Upper lobe of right lung (tissue), 1 donor: Measurements from ENCODE around the gene TMEM203. TPM values are rescaled to one million over a fixed set of nuclear protein-coding genes. Genes with fewer than 3 reads are reported as not detected.
A peak's percentile ranks its signal among the peaks of the same experiment; 100 is the strongest.

Source experiments
- ATAC-seq: fragments of 200-7000 bp; cut with Tn5 transposase; one replicate; pipeline ENCODE4 v1.9.1; 2020; ENCODE audit warnings: mild to moderate bottlenecking, moderate library complexity
- DNase-seq: peaks from one replicate; pipeline ENCODE4 v3.0.0-alpha.2; 2020
- H3K27ac ChIP-seq: fragments of 200-600 bp; one replicate; pipeline ENCODE4 v1.8.0; 2022
- H3K27me3 ChIP-seq: fragments of 200-600 bp; one replicate; pipeline ENCODE4 v1.8.0; 2022; ENCODE audit warnings: mild to moderate bottlenecking
- H3K36me3 ChIP-seq: fragments of 200-600 bp; one replicate; pipeline ENCODE4 v1.8.0; 2022
- H3K4me1 ChIP-seq: fragments of 200-600 bp; one replicate; pipeline ENCODE4 v1.8.0; 2022
- H3K4me3 ChIP-seq: fragments of 200-600 bp; one replicate; pipeline ENCODE4 v1.8.0; 2022; ENCODE audit warnings: mild to moderate bottlenecking
- H3K9me3 ChIP-seq: fragments of 200-600 bp; one replicate; pipeline ENCODE4 v1.8.0; 2022
- intact Hi-C: fragments of 100-400 bp; cut with DNase I; formaldehyde crosslinking; loops from one replicate; pipeline ENCODE4 v1.11.0; 2022
- total RNA-seq: library from RNA; stranded (reverse); fragmentation: NEBNext Ultra II Directional; extraction: Animal tissue kit (Norgen Biotek cat#: 25700); gene quantifications from one replicate; pipeline ENCODE4 v1.2.1, GENCODE V29; 2021
- TF ChIP-seq, protein P1 (sequence below): fragments of 200-600 bp; IDR thresholded peaks from one replicate; pipeline ENCODE4 v1.8.0; 2022; ENCODE audit warnings: antibody characterized with exemption
- donor health status: DM: no; HTN: yes; CAD: no; lungs with severe emphysema.

TMEM203 gene
- total RNA-seq, 1 donor from 2014 or later = 28.7 TPM

GRCh38 chr9:137227054-137227852 lies 21.8 kb upstream of the TMEM203 start, which contains the start of gene RNF224:
RNF224 (plus strand) TSS chr9:137227502; CDS start chr9:137228336, 834 bp downstream.
- peak; percentile 93 for DNase-seq
- intact Hi-C loops = loop anchor here (5.0 kb wide), 1 partner anchor 110 kb away; no protein-coding TSS in a partner anchor
- H3K4me1 ChIP-seq = peaks cover 14% of the 10 kb centered on the region
- H3K4me3 ChIP-seq = no peak within 1 kb of the TSS
- TF ChIP-seq, protein P1, sequence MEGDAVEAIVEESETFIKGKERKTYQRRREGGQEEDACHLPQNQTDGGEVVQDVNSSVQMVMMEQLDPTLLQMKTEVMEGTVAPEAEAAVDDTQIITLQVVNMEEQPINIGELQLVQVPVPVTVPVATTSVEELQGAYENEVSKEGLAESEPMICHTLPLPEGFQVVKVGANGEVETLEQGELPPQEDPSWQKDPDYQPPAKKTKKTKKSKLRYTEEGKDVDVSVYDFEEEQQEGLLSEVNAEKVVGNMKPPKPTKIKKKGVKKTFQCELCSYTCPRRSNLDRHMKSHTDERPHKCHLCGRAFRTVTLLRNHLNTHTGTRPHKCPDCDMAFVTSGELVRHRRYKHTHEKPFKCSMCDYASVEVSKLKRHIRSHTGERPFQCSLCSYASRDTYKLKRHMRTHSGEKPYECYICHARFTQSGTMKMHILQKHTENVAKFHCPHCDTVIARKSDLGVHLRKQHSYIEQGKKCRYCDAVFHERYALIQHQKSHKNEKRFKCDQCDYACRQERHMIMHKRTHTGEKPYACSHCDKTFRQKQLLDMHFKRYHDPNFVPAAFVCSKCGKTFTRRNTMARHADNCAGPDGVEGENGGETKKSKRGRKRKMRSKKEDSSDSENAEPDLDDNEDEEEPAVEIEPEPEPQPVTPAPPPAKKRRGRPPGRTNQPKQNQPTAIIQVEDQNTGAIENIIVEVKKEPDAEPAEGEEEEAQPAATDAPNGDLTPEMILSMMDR = peak; percentile 90
- no peaks in the 10 kb centered on the region for H3K36me3 ChIP-seq
- peak; percentile 68 for ATAC-seq
- no peaks in the 10 kb centered on the region for H3K9me3 ChIP-seq
- H3K27me3 ChIP-seq = peaks cover 40% of the 10 kb centered on the region
- peak within 1 kb of the TSS; percentile 82 for H3K27ac ChIP-seq

- no peak for DNase-seq
- peak; percentile 6 for ATAC-seq
- TF ChIP-seq, protein P1 = no peak
- peaks cover 14% of the 10 kb centered on the region for H3K4me1 ChIP-seq
- peak overlapping the region; percentile 82 for H3K27ac ChIP-seq
- peaks cover 34% of the 10 kb centered on the region for H3K27me3 ChIP-seq
- H3K36me3 ChIP-seq = no peaks in the 10 kb centered on the region
- H3K9me3 ChIP-seq = no peaks in the 10 kb centered on the region
- intact Hi-C loops = loop anchor here (5.0 kb wide), 1 partner anchor 109 kb away; no protein-coding TSS in a partner anchor
- no peak overlapping the region for H3K4me3 ChIP-seq
Measured at GRCh38 chr9:137226338-137227053, 21.0 kb upstream of the TMEM203 start.

- no peaks in the 10 kb centered on the region for H3K9me3 ChIP-seq
- H3K36me3 ChIP-seq = no peaks in the 10 kb centered on the region
- intact Hi-C loops = loop anchor here (5.0 kb wide), 1 partner anchor 109 kb away; no protein-coding TSS in a partner anchor
- H3K4me3 ChIP-seq = no peak overlapping the region
- TF ChIP-seq, protein P1 = no peak
- H3K27ac ChIP-seq = peak overlapping the region; percentile 82
- no peak for ATAC-seq
- H3K27me3 ChIP-seq = peaks cover 27% of the 10 kb centered on the region
- no peak for DNase-seq
- H3K4me1 ChIP-seq = peaks cover 14% of the 10 kb centered on the region
Measured at GRCh38 chr9:137225699-137226331, 20.4 kb upstream of the TMEM203 start.

- Histone ChIP-seq H3K9me3 (no peaks in the 10 kb centered on the region), H3K36me3 (no peaks in the 10 kb centered on the region), H3K27ac (peak within 1 kb of the TSS; percentile 94), H3K4me1 (peaks cover 14% of the 10 kb centered on the region), H3K4me3 (peak within 1 kb of the TSS; percentile 81), H3K27me3 (peaks cover 21% of the 10 kb centered on the region)
- intact Hi-C loops = loop anchor here (5.0 kb wide), 1 partner anchor 108 kb away; no protein-coding TSS in a partner anchor
- TF ChIP-seq, protein P1 = no peak
- ATAC-seq = no peak
- DNase-seq = no peak
Measured at GRCh38 chr9:137224830-137225694, 19.6 kb upstream of the TMEM203 start, which contains the start of gene CYSRT1. CYSRT1 (plus strand) TSS chr9:137225174; CDS start chr9:137225622, 448 bp downstream.
